GM18505 (cell line): ENCODE measurements around the gene SREBF2.

Source experiments
- ATAC-seq: cut with Tn5 transposase; IDR thresholded peaks from one replicate; pipeline ENCODE4 v1.9.1; 2021; ENCODE audit not compliant: unreplicated experiment
- POLR2A ChIP-seq: IDR thresholded peaks from 4 replicates; pipeline ENCODE4 v1.6.1; 2011; ENCODE audit warnings: borderline replicate concordance; ENCODE audit not compliant: insufficient read depth, insufficient read length; ENCODE audit errors: extremely low read depth

Gene SREBF2

GRCh38 chr22:41832553-41833368, at the start of gene SREBF2:
Gene SREBF2, plus strand, starts transcription at chr22:41833105. Its CDS starts 166 bp downstream, at chr22:41833271.
- ATAC-seq: peak; percentile 82
- peak; percentile 90 for TF ChIP-seq POLR2A

- TF ChIP-seq POLR2A: no peak
- ATAC-seq: no peak
Measured at GRCh38 chr22:41787331-41787730, 45.6 kb upstream of the SREBF2 start.

- ATAC-seq: no peak
- TF ChIP-seq POLR2A: no peak
Measured at GRCh38 chr22:41793871-41794270, 39.0 kb upstream of the SREBF2 start.

GRCh38 chr22:41798736-41799135, 34.2 kb upstream of the SREBF2 start:
- ATAC-seq: no peak
- TF ChIP-seq POLR2A: no peak

- TF ChIP-seq POLR2A: no peak
- peak; percentile 24 for ATAC-seq
Measured at GRCh38 chr22:41799486-41800347, 33.2 kb upstream of the SREBF2 start.

GRCh38 chr22:41800348-41801146, 32.4 kb upstream of the SREBF2 start, which contains the start of gene CCDC134:
Gene CCDC134, plus strand, starts transcription at chr22:41800679. Its CDS starts 8,212 bp downstream, at chr22:41808891.
- TF ChIP-seq POLR2A: peak; percentile 96
- ATAC-seq: peak; percentile 88

GRCh38 chr22:41801147-41801819, 31.6 kb upstream of the SREBF2 start:
- ATAC-seq: no peak
- TF ChIP-seq POLR2A: no peak

- no peak for ATAC-seq
- TF ChIP-seq POLR2A: no peak
Measured at GRCh38 chr22:41801886-41802285, 31.0 kb upstream of the SREBF2 start.

- no peak for TF ChIP-seq POLR2A
- no peak for ATAC-seq
Measured at GRCh38 chr22:41805639-41806038, 27.3 kb upstream of the SREBF2 start.

GRCh38 chr22:41808400-41808799, 24.5 kb upstream of the SREBF2 start:
- no peak for ATAC-seq
- TF ChIP-seq POLR2A: no peak

- no peak for ATAC-seq
Measured at GRCh38 chr22:41810022-41810421, 22.9 kb upstream of the SREBF2 start.

GRCh38 chr22:41812805-41813545, 19.9 kb upstream of the SREBF2 start:
- ATAC-seq: no peak
- no peak for TF ChIP-seq POLR2A

More at GRCh38 chr22:41810022-41810421, 22.9 kb upstream of the SREBF2 start:
- TF ChIP-seq POLR2A: no peak

- no peak for ATAC-seq
- TF ChIP-seq POLR2A: no peak
Measured at GRCh38 chr22:41813726-41814410, 19.0 kb upstream of the SREBF2 start.
